GM12878 (cell line): ENCODE results near the gene RGL1.
A peak's percentile ranks its signal among the peaks of the same experiment; 100 is the strongest.

Experiments
- MYB ChIP-seq: fragments of 150-350 bp; IDR thresholded peaks from 2 replicates; pipeline ENCODE4 v1.6.1; 2014; ENCODE audit warnings: mild to moderate bottlenecking, low read depth, low read length, borderline replicate concordance
- YY1 ChIP-seq: IDR thresholded peaks from 2 replicates; pipeline ENCODE4 v1.6.1; 2011; ENCODE audit warnings: low read depth, mild to moderate bottlenecking, low read length

DNA sequence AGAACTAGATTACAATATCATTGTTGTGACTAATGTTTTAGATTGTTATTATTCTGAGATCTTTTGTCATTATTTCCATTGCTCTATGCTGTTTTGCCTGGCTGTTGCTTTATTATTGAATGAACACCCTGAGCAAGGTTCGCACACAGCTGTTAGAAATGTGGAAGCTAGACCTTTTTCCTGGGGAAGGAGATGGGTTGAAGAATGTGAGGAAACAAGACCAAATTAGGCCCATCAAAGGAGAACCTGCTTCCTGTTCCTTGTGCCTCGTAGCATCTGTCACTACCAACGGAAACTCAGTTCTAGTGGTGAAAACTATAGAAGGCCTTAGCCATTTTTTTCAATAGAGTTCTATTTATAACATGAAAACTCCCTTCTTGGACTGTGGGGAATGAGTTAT lies 68.7 kb downstream of the RGL1 start:
- TF ChIP-seq MYB (no peak), YY1 (0 out of 2 replicates have a peak, but pooled peaks have one; percentile 11)
